ENCODE data around the gene GOT1. TPM values are rescaled to one million over a fixed set of nuclear protein-coding genes. Genes with fewer than 3 reads are reported as not detected.

The GOT1 gene
- total RNA-seq, 1 donor from 2014 or later = 37.2 TPM

DNA sequence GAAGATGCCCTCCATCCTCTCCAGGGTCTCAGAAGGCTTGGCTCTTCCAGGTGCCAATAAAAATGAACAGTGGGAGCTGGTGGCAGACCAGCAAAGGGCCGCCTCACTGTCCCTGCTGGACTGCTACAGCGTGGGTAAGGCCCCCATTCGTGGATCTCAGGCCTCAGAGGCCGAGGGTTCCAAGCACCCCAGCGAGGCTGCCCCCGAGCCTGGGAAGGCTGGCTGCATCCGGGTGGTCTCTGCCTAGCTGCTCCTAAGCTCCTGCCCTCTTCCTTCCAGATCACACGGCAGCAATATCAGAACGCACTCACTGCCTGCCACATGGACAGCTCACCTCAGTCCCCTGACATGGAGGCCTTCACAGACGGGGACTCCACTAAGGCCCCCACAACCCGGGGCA lies 42.9 kb downstream of the GOT1 start:
- peaks cover 3% of the 10 kb centered on the region for H3K27me3 Mint-ChIP-seq (ENCODE audit: unreplicated experiment)
- DNase-seq = no peak
- no peaks in the 10 kb centered on the region for H3K36me3 Mint-ChIP-seq (ENCODE audit: unreplicated experiment)
- H3K4me1 Mint-ChIP-seq (ENCODE audit: low read depth, unreplicated experiment) = no peaks in the 10 kb centered on the region
- no peaks in the 10 kb centered on the region for H3K9me3 Mint-ChIP-seq (ENCODE audit: unreplicated experiment)
- H3K4me3 Mint-ChIP-seq (ENCODE audit: unreplicated experiment) = no peak overlapping the region
- H3K27ac Mint-ChIP-seq (ENCODE audit: unreplicated experiment) = no peak overlapping the region
- TF ChIP-seq, protein P1, sequence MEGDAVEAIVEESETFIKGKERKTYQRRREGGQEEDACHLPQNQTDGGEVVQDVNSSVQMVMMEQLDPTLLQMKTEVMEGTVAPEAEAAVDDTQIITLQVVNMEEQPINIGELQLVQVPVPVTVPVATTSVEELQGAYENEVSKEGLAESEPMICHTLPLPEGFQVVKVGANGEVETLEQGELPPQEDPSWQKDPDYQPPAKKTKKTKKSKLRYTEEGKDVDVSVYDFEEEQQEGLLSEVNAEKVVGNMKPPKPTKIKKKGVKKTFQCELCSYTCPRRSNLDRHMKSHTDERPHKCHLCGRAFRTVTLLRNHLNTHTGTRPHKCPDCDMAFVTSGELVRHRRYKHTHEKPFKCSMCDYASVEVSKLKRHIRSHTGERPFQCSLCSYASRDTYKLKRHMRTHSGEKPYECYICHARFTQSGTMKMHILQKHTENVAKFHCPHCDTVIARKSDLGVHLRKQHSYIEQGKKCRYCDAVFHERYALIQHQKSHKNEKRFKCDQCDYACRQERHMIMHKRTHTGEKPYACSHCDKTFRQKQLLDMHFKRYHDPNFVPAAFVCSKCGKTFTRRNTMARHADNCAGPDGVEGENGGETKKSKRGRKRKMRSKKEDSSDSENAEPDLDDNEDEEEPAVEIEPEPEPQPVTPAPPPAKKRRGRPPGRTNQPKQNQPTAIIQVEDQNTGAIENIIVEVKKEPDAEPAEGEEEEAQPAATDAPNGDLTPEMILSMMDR (IDR thresholded peaks at IDR 0.05; ENCODE audit: partially characterized antibody, unreplicated experiment) = no peak

DNA sequence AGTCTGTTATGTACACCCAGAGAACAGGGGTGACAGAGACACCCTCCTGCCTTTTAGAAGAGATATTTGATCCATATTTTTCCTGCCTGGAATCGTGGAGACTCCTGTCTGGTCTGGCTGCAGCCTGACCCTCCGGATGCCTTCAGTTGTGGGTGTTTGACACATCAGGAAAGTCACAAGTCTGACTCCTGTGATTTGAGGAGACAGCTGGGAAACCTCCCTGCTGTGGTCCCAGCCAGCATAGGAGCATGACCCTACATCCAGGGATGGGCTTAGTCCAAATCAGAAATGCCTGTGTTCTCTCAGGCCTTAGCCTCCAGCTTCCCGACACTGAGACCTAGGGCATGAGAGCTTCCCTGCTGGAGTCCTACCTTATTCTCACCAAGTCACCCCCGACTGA lies 43.4 kb downstream of the GOT1 start:
- H3K27me3 Mint-ChIP-seq (ENCODE audit: unreplicated experiment) = peaks cover 3% of the 10 kb centered on the region
- no peak overlapping the region for H3K4me3 Mint-ChIP-seq (ENCODE audit: unreplicated experiment)
- no peak overlapping the region for H3K27ac Mint-ChIP-seq (ENCODE audit: unreplicated experiment)
- no peak for DNase-seq
- H3K36me3 Mint-ChIP-seq (ENCODE audit: unreplicated experiment) = no peaks in the 10 kb centered on the region
- H3K4me1 Mint-ChIP-seq (ENCODE audit: low read depth, unreplicated experiment) = no peaks in the 10 kb centered on the region
- TF ChIP-seq, protein P1 (IDR thresholded peaks at IDR 0.05; ENCODE audit: partially characterized antibody, unreplicated experiment) = no peak
- no peaks in the 10 kb centered on the region for H3K9me3 Mint-ChIP-seq (ENCODE audit: unreplicated experiment)

DNA sequence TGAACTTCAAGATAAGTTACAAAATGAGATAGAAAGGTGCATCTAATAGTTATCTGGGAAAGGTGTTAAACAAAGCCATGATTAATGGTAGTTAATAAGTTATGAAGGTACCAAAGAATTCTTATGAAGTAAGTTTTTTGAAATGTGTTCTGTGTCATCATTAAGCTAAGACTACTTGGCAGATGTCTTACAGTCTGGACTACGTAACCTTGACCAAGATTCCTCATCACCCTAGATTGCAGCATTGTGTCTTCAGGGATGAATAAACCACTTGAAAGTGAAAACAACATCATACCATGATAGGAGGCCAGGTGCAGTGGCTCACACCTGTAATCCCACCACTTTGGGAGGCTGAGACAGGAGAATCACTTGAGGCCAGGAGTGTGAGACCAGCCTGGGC lies 48.2 kb downstream of the GOT1 start:
- H3K36me3 Mint-ChIP-seq (ENCODE audit: unreplicated experiment) = no peaks in the 10 kb centered on the region
- no peaks in the 10 kb centered on the region for H3K9me3 Mint-ChIP-seq (ENCODE audit: unreplicated experiment)
- no peak overlapping the region for H3K4me3 Mint-ChIP-seq (ENCODE audit: unreplicated experiment)
- peaks cover 1% of the 10 kb centered on the region for H3K27me3 Mint-ChIP-seq (ENCODE audit: unreplicated experiment)
- DNase-seq = no peak
- H3K4me1 Mint-ChIP-seq (ENCODE audit: low read depth, unreplicated experiment) = no peaks in the 10 kb centered on the region
- TF ChIP-seq, protein P1 (IDR thresholded peaks at IDR 0.05; ENCODE audit: partially characterized antibody, unreplicated experiment) = no peak
- H3K27ac Mint-ChIP-seq (ENCODE audit: unreplicated experiment) = no peak overlapping the region

DNA sequence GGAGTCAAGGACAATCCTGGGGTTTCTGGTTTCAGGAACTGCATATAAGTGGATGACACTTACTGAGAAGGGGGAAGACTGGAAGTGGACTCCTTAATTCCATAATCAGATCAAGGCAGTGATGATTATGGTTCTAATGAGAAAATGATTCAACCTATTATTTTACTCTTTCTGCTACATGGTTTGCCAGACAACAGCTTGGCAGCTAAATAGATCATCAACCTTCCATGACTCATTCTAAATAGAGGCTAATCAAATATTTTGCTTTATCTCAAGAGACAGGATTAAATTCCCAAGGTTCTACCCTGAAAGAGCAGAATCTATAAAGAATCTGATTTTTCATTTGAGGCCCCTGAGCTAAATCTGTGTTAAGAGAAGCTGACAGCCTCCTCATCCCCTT lies 55.0 kb downstream of the GOT1 start:
- Mint-ChIP-seq H3K9me3 (ENCODE audit: unreplicated experiment) (peaks cover 2% of the 10 kb centered on the region), H3K4me3 (ENCODE audit: unreplicated experiment) (no peak overlapping the region), H3K4me1 (ENCODE audit: low read depth, unreplicated experiment) (no peaks in the 10 kb centered on the region), H3K27me3 (ENCODE audit: unreplicated experiment) (no peaks in the 10 kb centered on the region), H3K27ac (ENCODE audit: unreplicated experiment) (no peak overlapping the region), H3K36me3 (ENCODE audit: unreplicated experiment) (no peaks in the 10 kb centered on the region)
- TF ChIP-seq, protein P1 (IDR thresholded peaks at IDR 0.05; ENCODE audit: partially characterized antibody, unreplicated experiment) = no peak
- no peak for DNase-seq

DNA sequence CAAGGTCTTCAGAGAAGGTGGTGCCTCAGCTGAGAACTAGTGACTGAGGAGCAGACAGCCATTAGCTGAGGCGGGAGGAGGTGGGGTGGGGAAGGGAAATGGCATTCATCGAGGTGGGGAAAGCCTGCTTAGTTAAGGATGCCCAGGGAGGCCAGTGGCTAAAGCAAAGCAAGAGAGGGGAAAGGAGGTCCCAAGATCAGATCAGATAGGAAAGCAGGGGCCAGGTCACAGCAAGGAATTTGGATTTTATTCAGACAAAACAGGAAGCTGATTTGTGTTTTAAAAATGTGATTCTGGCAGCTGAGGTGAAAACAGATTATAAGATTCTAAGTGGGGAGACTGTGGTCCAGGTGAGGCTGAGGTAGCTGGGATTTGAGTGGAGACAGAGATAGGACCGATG lies 55.5 kb downstream of the GOT1 start:
- no peak for DNase-seq
- Mint-ChIP-seq H3K4me1 (ENCODE audit: low read depth, unreplicated experiment) (no peaks in the 10 kb centered on the region), H3K4me3 (ENCODE audit: unreplicated experiment) (no peak overlapping the region), H3K27me3 (ENCODE audit: unreplicated experiment) (no peaks in the 10 kb centered on the region), H3K27ac (ENCODE audit: unreplicated experiment) (no peak overlapping the region), H3K9me3 (ENCODE audit: unreplicated experiment) (peaks cover 2% of the 10 kb centered on the region), H3K36me3 (ENCODE audit: unreplicated experiment) (no peaks in the 10 kb centered on the region)
- TF ChIP-seq, protein P1 (IDR thresholded peaks at IDR 0.05; ENCODE audit: partially characterized antibody, unreplicated experiment) = no peak
